SH-SY5Y (cell line): ENCODE measurements around the gene GSTK1.

Experiments
- GATA2 ChIP-seq: IDR thresholded peaks from 2 replicates; pipeline ENCODE4 v1.6.1; 2011; ENCODE audit warnings: mild to moderate bottlenecking, low read depth, low read length
- GATA3 ChIP-seq: IDR thresholded peaks from 2 replicates; pipeline ENCODE4 v1.6.1; 2011; ENCODE audit warnings: low read depth, mild to moderate bottlenecking, low read length, moderate library complexity

GSTK1 gene

DNA sequence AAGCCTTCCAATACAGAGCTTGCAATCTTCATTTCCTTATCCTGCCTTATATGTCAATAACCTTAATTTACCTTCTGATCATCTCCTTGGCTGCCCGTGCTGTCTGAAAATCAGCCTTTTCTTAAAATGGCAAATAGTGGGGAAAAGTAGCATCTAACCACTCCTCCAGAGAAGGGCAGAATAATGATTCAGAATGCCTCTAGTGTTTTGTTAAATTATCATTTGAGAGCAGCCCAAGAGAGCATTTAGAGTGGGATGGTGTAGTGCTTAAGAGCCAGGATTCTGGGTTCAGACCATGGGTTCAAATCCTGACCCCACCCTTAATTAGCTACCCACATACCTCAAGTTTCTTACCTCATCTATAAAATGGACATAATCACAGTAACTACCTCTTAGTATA, 16.9 kb downstream of the GSTK1 start:
- TF ChIP-seq GATA3 (no peak), GATA2 (no peak)

DNA sequence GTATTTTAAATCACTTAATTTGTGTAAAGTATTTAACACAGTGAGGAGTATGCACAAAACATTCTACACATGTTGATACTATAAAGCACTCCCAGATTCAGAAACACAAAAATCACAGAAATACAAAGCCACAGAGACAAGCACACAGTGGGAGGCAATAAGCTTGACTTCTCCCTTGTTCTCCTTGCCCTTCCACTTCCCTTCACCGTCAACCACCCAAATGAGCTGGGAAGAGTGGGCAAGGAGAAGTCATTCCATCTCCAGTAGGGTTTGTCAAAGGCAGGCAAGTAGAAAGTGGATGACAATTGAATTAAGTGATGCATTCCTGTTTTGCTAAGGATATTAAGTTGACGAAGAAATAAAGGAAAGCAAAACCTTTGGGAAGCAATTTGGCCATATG, 17.3 kb downstream of the GSTK1 start:
- TF ChIP-seq GATA2 (no peak), GATA3 (no peak)

DNA sequence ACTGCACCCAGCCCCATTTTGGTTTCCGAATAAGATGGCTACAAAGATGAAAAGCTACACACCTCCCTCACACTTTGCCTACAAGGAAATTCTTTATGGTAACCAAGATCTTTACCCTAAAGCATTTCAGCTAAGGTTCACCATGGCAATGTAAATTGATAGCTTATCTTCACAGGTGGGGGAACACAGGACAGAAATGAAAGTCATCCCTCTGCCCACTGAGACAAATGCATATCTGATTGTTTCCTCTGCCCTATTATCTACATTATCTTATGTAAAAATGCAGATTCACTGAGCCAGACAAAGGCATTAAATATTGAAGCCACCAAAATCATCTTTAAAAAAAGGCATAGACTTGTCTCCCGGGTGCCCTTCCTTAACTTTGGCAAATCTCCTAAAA, 18.3 kb downstream of the GSTK1 start:
- TF ChIP-seq GATA2 (no peak), GATA3 (no peak)

DNA sequence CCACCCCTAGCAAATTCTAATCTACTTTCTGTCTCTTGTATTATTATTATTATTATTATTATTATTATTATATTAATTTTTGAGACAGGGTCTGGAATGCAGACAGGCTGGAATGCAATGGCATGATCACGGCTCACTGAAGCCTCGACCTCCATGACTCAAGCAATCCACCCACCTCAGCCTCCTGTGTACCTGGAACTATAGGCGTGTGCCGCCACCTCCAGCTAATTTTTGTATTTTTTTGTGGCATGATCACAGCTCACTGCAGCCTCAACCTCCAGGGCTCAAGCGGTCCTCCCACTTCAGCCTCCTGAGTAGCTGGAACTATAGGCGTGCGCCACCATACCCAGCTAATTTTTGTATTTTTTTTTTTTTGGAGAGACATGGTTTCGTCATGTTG, 18.9 kb downstream of the GSTK1 start:
- TF ChIP-seq GATA2 (no peak), GATA3 (no peak)

DNA sequence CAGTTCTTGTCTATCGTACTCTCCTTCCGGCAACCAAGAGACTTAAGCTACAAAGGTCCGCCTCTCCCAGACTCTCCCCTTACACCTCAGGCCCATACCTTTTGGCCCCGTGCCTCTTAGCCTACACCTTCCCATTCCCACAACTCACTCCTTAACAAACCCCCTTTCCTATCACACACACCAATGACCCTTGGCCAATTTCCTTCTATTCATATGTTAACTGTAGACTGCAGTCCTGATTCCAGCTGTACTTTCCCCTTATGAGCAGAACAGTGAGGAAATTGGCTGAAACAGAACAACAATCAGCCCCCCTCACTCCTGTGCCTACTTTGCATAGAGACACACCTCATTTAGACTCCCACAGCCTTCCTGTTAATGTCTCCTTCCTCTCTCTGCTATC, 20.1 kb downstream of the GSTK1 start:
- TF ChIP-seq GATA3 (no peak), GATA2 (no peak)

DNA sequence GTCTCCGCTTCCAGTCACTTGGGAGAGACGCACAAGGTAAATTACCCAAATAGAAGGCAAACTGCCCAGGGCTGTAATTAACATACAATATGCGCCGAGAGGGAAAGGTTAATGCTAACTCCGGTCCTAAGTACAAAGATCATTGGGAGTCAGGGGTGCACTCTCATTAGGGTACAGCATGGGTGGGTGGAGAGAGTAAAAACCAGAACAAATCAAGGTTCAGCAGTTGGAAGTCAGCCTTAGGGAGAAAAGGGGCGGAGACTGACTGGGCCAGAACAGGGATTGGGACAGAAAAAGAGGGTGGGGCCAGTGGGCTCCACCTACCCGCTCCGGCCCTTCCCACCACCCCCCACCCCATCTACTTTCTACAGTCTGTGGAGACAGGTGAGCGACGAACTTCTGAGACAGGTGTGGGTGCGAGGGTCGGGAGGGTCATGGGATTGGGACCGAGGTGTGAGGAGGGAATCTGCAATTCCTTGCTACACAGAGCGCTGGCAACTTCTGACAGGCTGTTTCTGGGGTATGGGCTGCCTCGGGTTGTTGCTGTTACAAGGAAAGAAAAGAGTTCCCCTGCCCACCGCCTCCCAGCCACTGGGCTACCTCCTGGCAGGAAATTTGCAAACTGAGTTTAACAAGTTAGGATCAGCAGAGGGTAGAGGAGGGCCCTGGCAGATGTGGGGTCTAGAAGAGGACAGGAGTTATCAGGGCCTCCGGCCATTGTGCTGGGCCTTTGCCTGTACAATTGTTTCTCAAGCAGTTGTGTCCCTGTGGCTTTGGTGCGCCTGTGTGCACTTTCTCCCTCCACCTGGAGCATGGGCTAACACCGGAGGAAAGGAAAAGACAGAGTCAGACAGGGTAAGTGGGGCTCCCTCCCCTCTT, 21.6 kb downstream of the GSTK1 start, which contains the start of gene TMEM139:
Gene TMEM139, plus strand, starts transcription at position 368 of the 879 bp plus-strand sequence. CDS start 1,000 bp downstream, outside the sequence.
- TF ChIP-seq GATA2 = no peak
- no peak for TF ChIP-seq GATA3

DNA sequence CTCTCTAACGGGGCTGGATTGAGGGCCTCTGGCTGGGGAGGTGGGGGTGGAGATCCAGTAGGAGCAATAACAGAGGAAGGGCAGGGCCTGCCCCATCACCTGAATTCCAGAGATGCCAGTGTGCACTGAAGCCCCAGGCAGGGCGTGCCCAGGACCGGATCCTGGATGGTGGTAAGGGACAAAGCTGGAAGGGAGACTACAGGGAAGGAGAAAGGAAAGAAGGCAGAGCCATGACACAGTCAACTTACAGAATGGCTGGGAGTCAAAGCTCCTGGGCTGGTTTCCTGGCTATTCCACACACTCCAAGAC, 22.2 kb downstream of the GSTK1 start:
- TF ChIP-seq GATA3 = no peak

DNA sequence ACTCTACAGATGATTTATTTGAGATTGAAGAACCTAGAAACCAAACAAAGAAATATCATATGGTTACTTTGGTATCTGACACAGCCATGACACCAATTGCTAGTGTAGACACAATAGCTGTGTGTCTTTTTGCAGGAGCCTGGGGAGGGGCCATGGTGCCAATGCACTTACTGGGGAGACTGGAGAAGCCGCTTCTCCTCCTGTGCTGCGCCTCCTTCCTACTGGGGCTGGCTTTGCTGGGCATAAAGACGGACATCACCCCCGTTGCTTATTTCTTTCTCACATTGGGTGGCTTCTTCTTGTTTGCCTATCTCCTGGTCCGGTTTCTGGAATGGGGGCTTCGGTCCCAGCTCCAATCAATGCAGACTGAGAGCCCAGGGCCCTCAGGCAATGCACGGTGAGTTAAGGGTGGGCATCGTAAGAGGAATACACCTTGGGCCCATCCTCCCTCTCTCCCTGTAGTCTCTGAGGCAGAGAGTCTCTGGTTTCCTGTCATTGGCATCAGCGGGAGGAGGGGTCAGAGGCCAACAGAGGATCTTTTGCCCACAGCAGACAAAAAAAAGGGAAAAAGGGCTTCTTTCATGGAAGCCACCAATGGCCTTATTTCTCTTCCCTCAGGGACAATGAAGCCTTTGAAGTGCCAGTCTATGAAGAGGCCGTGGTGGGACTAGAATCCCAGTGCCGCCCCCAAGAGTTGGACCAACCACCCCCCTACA, 22.7 kb downstream of the GSTK1 start:
- TF ChIP-seq GATA2 = no peak
- TF ChIP-seq GATA3 = no peak

DNA sequence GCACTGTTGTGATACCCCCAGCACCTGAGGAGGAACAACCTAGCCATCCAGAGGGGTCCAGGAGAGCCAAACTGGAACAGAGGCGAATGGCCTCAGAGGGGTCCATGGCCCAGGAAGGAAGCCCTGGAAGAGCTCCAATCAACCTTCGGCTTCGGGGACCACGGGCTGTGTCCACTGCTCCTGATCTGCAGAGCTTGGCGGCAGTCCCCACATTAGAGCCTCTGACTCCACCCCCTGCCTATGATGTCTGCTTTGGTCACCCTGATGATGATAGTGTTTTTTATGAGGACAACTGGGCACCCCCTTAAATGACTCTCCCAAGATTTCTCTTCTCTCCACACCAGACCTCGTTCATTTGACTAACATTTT, 23.3 kb downstream of the GSTK1 start:
- TF ChIP-seq GATA3 = no peak

DNA sequence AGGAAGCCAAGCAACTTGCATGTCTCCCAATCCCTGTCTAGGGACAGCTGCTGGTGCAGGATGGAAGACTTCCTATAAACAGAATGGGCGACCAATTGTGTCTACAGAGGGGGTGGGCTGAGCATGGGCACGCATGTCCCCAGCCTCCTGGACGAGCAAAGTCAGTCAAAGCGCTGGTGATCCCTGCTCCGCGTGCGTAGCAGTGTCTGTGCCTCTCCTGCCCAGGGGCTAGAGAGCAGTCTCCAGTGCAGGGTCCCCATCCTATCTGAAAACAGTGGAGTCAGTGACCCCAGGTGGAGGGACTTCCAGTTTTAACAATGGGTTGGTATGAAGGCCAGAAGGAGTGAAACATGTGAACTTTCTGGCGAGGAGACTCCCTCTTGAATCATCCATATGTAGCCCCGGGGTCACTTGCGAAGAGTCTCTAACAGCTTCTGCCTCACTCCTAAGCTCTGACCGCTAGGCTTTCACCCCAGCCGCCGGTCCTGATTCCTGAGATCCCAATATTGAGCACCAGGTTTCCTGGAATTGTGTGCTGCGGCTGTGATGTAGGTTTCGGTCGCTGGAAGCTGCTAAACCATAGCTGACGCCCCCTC, 24.2 kb downstream of the GSTK1 start:
- TF ChIP-seq GATA3 = no peak
- TF ChIP-seq GATA2 = no peak

DNA sequence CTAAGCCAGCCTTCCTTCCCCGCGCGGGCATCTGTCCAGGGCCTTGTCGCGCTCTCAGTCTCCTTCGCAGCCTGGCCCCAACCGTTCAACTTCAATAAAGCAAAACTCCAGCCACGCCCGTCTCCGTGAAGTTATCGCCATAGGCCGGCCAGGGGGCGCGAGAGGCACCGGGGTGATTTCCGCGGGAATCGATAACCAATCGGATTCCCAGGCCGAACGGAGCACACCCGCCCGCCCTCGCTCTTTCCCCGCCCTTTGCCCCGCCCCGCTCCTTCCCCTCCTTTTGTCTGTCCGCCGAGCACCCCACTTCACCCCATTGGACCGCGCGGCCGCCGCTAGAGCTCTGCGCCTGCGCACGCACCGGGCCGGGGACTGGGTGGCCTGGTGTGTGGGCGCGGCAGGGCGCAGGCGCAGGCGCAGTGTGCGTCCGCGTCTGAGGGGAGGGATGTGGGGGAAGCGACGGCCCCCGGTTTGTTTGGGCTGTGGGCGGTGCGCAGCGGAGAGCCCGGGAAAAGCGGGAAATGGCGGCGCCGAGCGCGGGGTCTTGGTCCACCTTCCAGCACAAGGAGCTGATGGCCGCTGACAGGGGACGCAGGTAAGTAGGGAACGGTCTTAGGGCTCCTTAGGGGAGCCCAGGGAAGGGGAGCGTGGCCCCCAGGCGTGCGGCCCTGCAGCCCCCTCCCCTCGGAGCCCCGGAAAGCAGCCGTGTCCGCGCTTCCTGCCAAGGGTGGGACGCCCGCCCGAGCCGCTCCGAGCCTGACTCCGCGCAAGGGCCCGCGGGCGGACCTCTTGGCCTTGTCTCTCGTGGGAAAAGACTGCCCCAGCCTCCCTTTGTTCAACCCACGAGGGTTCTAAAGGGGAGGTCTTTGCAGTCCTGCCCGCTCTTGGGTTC, 24.9 kb downstream of the GSTK1 start, which contains the start of gene CASP2:
Gene CASP2, plus strand, starts transcription at position 417 of the 892 bp plus-strand sequence. Its CDS starts 105 bp downstream, at position 522.
- TF ChIP-seq GATA2 = no peak
- TF ChIP-seq GATA3 = no peak

DNA sequence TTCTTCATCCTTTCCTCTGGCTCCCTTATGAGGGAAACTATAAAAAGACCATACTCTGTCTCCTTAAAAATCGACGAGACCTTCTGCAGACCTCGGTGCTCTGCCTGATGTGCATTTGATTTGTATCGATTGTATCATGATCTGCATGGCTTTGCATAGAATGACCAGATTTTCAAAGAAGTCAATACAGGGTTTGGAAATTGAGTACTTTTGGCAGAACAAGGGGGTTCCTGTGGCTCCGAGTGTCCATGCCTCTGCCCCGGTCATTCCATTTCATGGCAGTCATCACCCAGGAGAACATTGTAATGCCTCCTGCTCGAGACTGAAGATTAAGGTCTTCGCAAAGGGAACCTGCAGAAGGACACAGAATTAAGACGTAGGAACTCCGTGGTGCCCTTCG, 25.6 kb downstream of the GSTK1 start:
- TF ChIP-seq GATA2 = no peak
- TF ChIP-seq GATA3 = no peak

DNA sequence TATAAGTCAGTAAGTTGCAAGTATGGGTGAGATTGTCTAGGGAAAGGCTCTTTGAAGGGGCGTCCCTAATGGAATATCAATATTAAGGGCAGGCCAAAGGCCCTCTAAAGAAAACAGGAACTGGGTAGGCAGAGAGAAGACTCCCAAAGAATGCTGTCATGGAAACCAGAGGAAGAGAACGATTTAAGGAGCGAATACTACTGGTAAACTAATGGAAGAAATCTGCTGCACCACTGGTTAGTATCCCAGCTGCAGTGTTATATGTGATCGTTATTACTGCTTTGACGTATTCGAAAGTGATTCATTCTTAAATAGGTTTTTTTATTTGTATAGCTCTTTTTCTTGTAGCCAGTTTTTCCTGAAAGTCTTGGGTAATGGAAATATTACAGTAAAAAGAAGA, 26.2 kb downstream of the GSTK1 start:
- TF ChIP-seq GATA2 (no peak), GATA3 (no peak)

DNA sequence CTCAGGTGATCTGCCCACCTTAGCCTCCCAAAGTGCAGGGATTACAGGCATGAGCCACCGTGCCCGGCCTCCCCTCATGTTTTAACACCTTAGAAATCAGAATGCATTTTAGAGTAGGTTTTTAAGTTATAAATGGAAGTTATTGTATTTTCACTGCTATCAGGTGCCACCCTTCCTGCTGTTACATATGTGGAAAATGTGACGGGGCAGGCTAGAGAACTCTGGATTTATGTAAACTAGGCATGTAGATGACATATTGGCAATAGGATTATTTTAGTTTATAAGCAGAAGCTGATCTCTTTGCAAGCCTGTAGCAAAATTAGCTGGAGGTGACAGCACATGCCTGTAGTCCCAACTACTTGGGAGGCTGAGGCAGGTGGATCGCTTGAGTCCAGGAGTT, 27.1 kb downstream of the GSTK1 start:
- TF ChIP-seq GATA3 (no peak), GATA2 (no peak)
